Measurements from ENCODE around the gene COX6A2. TPM values are rescaled to one million over a fixed set of nuclear protein-coding genes. Genes with fewer than 3 reads are reported as not detected.

COX6A2 gene
- total and polyA plus RNA-seq, 2 donors (not counting 3 experiments of a cell fraction or from before 2014, with no cell fraction given): not detected

DNA sequence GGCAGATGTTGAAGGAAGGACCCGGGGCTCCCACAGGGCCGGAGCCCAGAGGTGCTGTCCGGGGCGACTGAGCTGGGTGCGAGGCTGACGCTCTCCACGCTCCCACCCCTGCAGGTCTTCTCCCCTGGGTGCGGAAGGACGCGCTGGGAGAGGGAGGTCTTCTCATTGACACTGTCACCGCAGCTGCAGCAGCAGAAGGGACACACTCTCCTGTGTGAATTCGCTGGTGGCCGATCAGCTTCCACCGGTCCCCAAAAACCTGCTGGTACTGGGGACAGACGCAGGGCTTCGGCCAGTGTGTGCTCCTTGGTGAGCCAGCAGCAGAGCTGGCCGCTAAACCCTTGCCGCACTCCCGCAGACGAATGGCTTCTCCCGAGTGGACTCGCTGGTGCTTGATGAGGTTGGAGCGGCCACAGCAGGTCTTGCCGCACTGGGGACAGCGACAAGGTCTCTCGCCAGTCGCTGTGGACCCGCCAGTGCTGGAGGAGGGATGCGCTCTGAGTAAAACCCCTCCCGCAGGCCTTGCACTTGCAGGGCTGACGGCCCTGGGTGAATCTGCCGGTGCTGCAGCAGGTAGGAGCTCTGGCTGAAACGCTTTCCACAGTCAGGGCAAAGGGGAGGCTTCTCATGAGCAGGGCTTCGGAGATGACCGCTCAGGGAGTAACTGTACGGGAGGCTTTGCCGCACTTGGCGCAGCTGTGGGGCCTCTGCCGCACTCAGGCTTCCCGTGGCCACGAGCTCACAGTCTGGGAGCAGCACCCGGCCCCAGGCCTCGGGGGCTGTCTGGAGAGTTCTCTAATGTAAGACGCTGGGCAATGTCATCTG, 8.3 kb upstream of the COX6A2 start:
- TF ChIP-seq JUN (IDR thresholded peaks at IDR 0.05; ENCODE audit: borderline replicate concordance, insufficient read depth, insufficient read length, low read depth) (no peak), MYC (IDR thresholded peaks at IDR 0.05; ENCODE audit: low read depth, low read length) (no peak), POLR2AphosphoS5 (IDR thresholded peaks at IDR 0.05; ENCODE audit: insufficient read depth, low read depth, low read length) (no peak), POLR2A (IDR thresholded peaks at IDR 0.05; ENCODE audit: low read depth, low read length) (no peak), EZH2 (IDR thresholded peaks at IDR 0.05; ENCODE audit: borderline replicate concordance, low read depth, low read length, severe bottlenecking) (no peak), GATA2 (IDR thresholded peaks at IDR 0.05; ENCODE audit: insufficient read depth, insufficient read length, low read depth, low read length) (no peak), FOS (IDR thresholded peaks at IDR 0.05; ENCODE audit: borderline replicate concordance, insufficient read depth, low read length) (no peak)
- TF ChIP-seq, protein P1, sequence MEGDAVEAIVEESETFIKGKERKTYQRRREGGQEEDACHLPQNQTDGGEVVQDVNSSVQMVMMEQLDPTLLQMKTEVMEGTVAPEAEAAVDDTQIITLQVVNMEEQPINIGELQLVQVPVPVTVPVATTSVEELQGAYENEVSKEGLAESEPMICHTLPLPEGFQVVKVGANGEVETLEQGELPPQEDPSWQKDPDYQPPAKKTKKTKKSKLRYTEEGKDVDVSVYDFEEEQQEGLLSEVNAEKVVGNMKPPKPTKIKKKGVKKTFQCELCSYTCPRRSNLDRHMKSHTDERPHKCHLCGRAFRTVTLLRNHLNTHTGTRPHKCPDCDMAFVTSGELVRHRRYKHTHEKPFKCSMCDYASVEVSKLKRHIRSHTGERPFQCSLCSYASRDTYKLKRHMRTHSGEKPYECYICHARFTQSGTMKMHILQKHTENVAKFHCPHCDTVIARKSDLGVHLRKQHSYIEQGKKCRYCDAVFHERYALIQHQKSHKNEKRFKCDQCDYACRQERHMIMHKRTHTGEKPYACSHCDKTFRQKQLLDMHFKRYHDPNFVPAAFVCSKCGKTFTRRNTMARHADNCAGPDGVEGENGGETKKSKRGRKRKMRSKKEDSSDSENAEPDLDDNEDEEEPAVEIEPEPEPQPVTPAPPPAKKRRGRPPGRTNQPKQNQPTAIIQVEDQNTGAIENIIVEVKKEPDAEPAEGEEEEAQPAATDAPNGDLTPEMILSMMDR (IDR thresholded peaks at IDR 0.05; ENCODE audit: extremely low read depth in 1 of 2, insufficient read depth in 1 of 2, low read depth in 1 of 2, low read length in 2 of 2): no peak
- TF ChIP-seq, protein P2, sequence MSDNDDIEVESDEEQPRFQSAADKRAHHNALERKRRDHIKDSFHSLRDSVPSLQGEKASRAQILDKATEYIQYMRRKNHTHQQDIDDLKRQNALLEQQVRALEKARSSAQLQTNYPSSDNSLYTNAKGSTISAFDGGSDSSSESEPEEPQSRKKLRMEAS (IDR thresholded peaks at IDR 0.05; ENCODE audit: insufficient read depth, insufficient read length): no peak
- POLR2A ChIA-PET: no interaction called here
- FAIRE-seq: no peak

More for the DNA sequence above, 8.3 kb upstream of the COX6A2 start:
- intact Hi-C loops (cut with micrococcal nuclease) (no loop called here), dilution Hi-C loops (cut with MboI; ENCODE audit: extremely low pct_ligation_motif_present, low sequenced_read_pairs) (no loop called here)
- no peaks in the 10 kb centered on the region for H3K79me2 ChIP-seq (ENCODE audit: control insufficient read depth, insufficient read depth, low read length)
- no peak overlapping the region for H3K4me3 ChIP-seq (replicated peaks in 1 of 3; ENCODE audit: insufficient read depth in 1 of 3, low read depth in 1 of 3, low read length in 3 of 3)
- H2AFZ ChIP-seq (ENCODE audit: low read depth, low read length): no peak overlapping the region
- no peak overlapping the region for H3K9ac ChIP-seq (replicated peaks; ENCODE audit: extremely low read depth, insufficient read depth, low read length)
- no peaks in the 10 kb centered on the region for H3K36me3 ChIP-seq (ENCODE audit: control insufficient read depth in 2 of 2, extremely low read depth in 1 of 2, insufficient read depth in 2 of 2, low read length in 2 of 2)
- no peak overlapping the region for H3K27ac ChIP-seq (ENCODE audit: insufficient read depth, low read depth, low read length)
- no peak for DNase-seq (ENCODE audit: low read depth, low spot score)
- H3K4me2 ChIP-seq (ENCODE audit: insufficient read depth, low read length): no peak overlapping the region
- peaks cover 3 to 11% of the 10 kb centered on the region in 2 experiments for H3K27me3 ChIP-seq (ENCODE audit: control insufficient read depth in 2 of 2, insufficient read depth in 2 of 2, low read length in 2 of 2)
- no TSS peak for BruUV-seq (replicated peaks)
- no peaks in the 10 kb centered on the region for H3K4me1 ChIP-seq (ENCODE audit: control insufficient read depth, extremely low read depth, insufficient read depth, low read length)
- CTCF ChIA-PET: no interaction called here
- H3K9me3 ChIP-seq (replicated peaks; ENCODE audit: control insufficient read depth, insufficient read depth, low read length): no peaks in the 10 kb centered on the region
- H4K20me1 ChIP-seq (replicated peaks; ENCODE audit: control insufficient read depth, extremely low read depth, insufficient read depth, low read length): no peaks in the 10 kb centered on the region
- no peaks in the 10 kb centered on the region for H3K9me1 ChIP-seq (replicated peaks; ENCODE audit: control insufficient read depth, extremely low read depth, insufficient read depth, low read length)
